ENCODE measurements around the gene SYCE3.

The SYCE3 gene

GRCh38 chr22:50564289-50564688 is 1.6 kb upstream of the SYCE3 start:
- no peak overlapping the region for H3K4me3 ChIP-seq (ENCODE audit: low read depth, low read length)
- no peak for DNase-seq (ENCODE audit: low read depth)
- in situ Hi-C loops (cut with HindIII; ENCODE audit: low sequenced_read_pairs): no loop called here
- no peak for TF ChIP-seq CTCF (IDR thresholded peaks at IDR 0.05; ENCODE audit: low read depth, low read length, missing control alignments)

GRCh38 chr22:50563413-50564160 is 868 bp upstream of the SYCE3 start:
- no peak for DNase-seq (ENCODE audit: low read depth)
- no peak for TF ChIP-seq CTCF (IDR thresholded peaks at IDR 0.05; ENCODE audit: low read depth, low read length, missing control alignments)
- peak overlapping the region; percentile 52 for H3K4me3 ChIP-seq (ENCODE audit: low read depth, low read length)
- in situ Hi-C loops (cut with HindIII; ENCODE audit: low sequenced_read_pairs): no loop called here

- DNase-seq (ENCODE audit: low read depth): no peak
- in situ Hi-C loops (cut with HindIII; ENCODE audit: low sequenced_read_pairs): no loop called here
- H3K4me3 ChIP-seq (ENCODE audit: low read depth, low read length): no peak overlapping the region
- no peak for TF ChIP-seq CTCF (IDR thresholded peaks at IDR 0.05; ENCODE audit: low read depth, low read length, missing control alignments)
Observed at GRCh38 chr22:50561401-50562358, 1.0 kb downstream of the SYCE3 start.

- H3K4me3 ChIP-seq (ENCODE audit: low read depth, low read length): no peak overlapping the region
- DNase-seq (ENCODE audit: low read depth): no peak
- TF ChIP-seq CTCF (IDR thresholded peaks at IDR 0.05; ENCODE audit: low read depth, low read length, missing control alignments): no peak
- in situ Hi-C loops (cut with HindIII; ENCODE audit: low sequenced_read_pairs): no loop called here
Observed at GRCh38 chr22:50560034-50560433, 2.7 kb downstream of the SYCE3 start.

GRCh38 chr22:50556703-50557102 is 6.0 kb downstream of the SYCE3 start:
- in situ Hi-C loops (cut with HindIII; ENCODE audit: low sequenced_read_pairs): no loop called here
- TF ChIP-seq CTCF (IDR thresholded peaks at IDR 0.05; ENCODE audit: low read depth, low read length, missing control alignments): no peak
- H3K4me3 ChIP-seq (ENCODE audit: low read depth, low read length): no peak overlapping the region
- DNase-seq (ENCODE audit: low read depth): no peak

- DNase-seq (ENCODE audit: low read depth): no peak
- no peak overlapping the region for H3K4me3 ChIP-seq (ENCODE audit: low read depth, low read length)
- in situ Hi-C loops (cut with HindIII; ENCODE audit: low sequenced_read_pairs): no loop called here
- TF ChIP-seq CTCF (IDR thresholded peaks at IDR 0.05; ENCODE audit: low read depth, low read length, missing control alignments): no peak
Observed at GRCh38 chr22:50553310-50553709, 9.4 kb downstream of the SYCE3 start.

Data from astrocyte of the cerebellum (primary cell).